ENCODE measurements around the gene COQ10A. TPM values are rescaled to one million over a fixed set of nuclear protein-coding genes. Genes with fewer than 3 reads are reported as not detected.
"Not testable (repeated sequence)": the region's sequence is repeated elsewhere in the genome, so short reads cannot be mapped to it uniquely, and the experiment has no call there.

COQ10A gene
- total RNA-seq, 1 experiment from 2014 or later: 18.4 TPM

GRCh38 chr12:56266068-56266692, 562 bp upstream of the COQ10A start:
- intact Hi-C loops (cut with micrococcal nuclease; ENCODE audit: unreplicated experiment): loop anchor here (2.0 kb wide), 5 partner anchors 21 to 147 kb away; partner anchors contain the start of genes CS, SLC39A5 and ZC3H10
- Histone ChIP-seq H3K4me3 (ENCODE audit: low read depth, low read length) (peak overlapping the region; percentile 65), H3K4me1 (peaks cover 19% of the 10 kb centered on the region)
- not testable (repeated sequence) for H3K9me3 ChIP-seq; H3K36me3 ChIP-seq (ENCODE audit: control insufficient read depth, insufficient read depth, low read length); H3K27me3 Mint-ChIP-seq (ENCODE audit: insufficient read depth, unreplicated experiment); H3K9me3 Mint-ChIP-seq (ENCODE audit: unreplicated experiment); BruUV-seq (replicated peaks); DNase-seq; H3K27me3 ChIP-seq (replicated peaks; ENCODE audit: control insufficient read depth, insufficient read depth, low read length)
- peak overlapping the region; percentile 61 for H3K27ac Mint-ChIP-seq (ENCODE audit: unreplicated experiment)
- peaks cover 30% of the 10 kb centered on the region for H3K36me3 Mint-ChIP-seq (ENCODE audit: insufficient read depth, unreplicated experiment)
- POLR2A ChIA-PET: interaction anchor here (0.5 to 2.0 kb wide), 8 partner anchors 19 to 102 kb away, joined by 3 to 12 read pairs (median 4); partner anchors contain the start of genes RNF41, SMARCC2 and STAT2
- peaks cover 18% of the 10 kb centered on the region for H3K4me1 Mint-ChIP-seq (ENCODE audit: low read depth, unreplicated experiment)
- CTCF ChIA-PET: interaction anchor here (0.6 to 2.2 kb wide), 8 partner anchors 8 to 77 kb away, joined by 3 to 13 read pairs (median 4); partner anchors contain the start of genes ANKRD52, CNPY2, RNF41 and SMARCC2
- peak overlapping the region; percentile 83 for H3K4me3 Mint-ChIP-seq (ENCODE audit: unreplicated experiment)

- CTCF ChIA-PET: interaction anchor here (0.6 to 2.2 kb wide), 6 partner anchors 9 to 61 kb away, joined by 3 to 13 read pairs (median 4); partner anchors contain the start of genes ANKRD52 and RNF41
- BruUV-seq (replicated peaks): no TSS peak
- Histone ChIP-seq H3K9me3 (no peaks in the 10 kb centered on the region), H3K27me3 (replicated peaks; ENCODE audit: control insufficient read depth, insufficient read depth, low read length) (no peaks in the 10 kb centered on the region), H3K4me3 (ENCODE audit: low read depth, low read length) (peak overlapping the region; percentile 65), H3K4me1 (peaks cover 5% of the 10 kb centered on the region), H3K36me3 (ENCODE audit: control insufficient read depth, insufficient read depth, low read length) (no peaks in the 10 kb centered on the region; the same call in 1 of the 2 replicates)
- H3K36me3 Mint-ChIP-seq (ENCODE audit: insufficient read depth, unreplicated experiment): peaks cover 33% of the 10 kb centered on the region
- H3K9me3 Mint-ChIP-seq (ENCODE audit: unreplicated experiment): no peaks in the 10 kb centered on the region
- POLR2A ChIA-PET: interaction anchor here (1.0 to 2.0 kb wide), 4 partner anchors 24 to 294 kb away, joined by 3 to 12 read pairs (median 6); partner anchors contain the start of genes RAB5B, RNF41 and STAT2
- H3K27me3 Mint-ChIP-seq (ENCODE audit: insufficient read depth, unreplicated experiment): no peaks in the 10 kb centered on the region
- intact Hi-C loops (cut with micrococcal nuclease; ENCODE audit: unreplicated experiment): loop anchor here (1.0 to 2.0 kb wide), 6 partner anchors 19 to 149 kb away; partner anchors contain the start of genes CS, SLC39A5 and ZC3H10
- TF ChIP-seq CTCF (IDR thresholded peaks at IDR 0.05; ENCODE audit: insufficient read depth in 1 of 2, low read depth in 1 of 2, low read length in 1 of 2, severe bottlenecking in 1 of 2, unreplicated experiment in 1 of 2): no peak
- peak overlapping the region; percentile 61 for H3K27ac Mint-ChIP-seq (ENCODE audit: unreplicated experiment)
- H3K4me1 Mint-ChIP-seq (ENCODE audit: low read depth, unreplicated experiment): peaks cover 6% of the 10 kb centered on the region
- peak overlapping the region; percentile 83 for H3K4me3 Mint-ChIP-seq (ENCODE audit: unreplicated experiment)
- peak in 1 of 2 experiments; percentile 30 for DNase-seq
Measured at GRCh38 chr12:56267443-56268071, 815 bp downstream of the COQ10A start.

- no peak for DNase-seq
- no peaks in the 10 kb centered on the region for H3K4me1 ChIP-seq
- ChIA-PET POLR2A (no interaction called here), CTCF (interaction anchor here (1.3 kb wide), 1 partner anchor 65 kb away, joined by 3 read pairs; no protein-coding TSS in a partner anchor)
- no peaks in the 10 kb centered on the region for H3K9me3 ChIP-seq
- intact Hi-C loops (cut with micrococcal nuclease; ENCODE audit: unreplicated experiment): loop anchor here (5.0 kb wide), 1 partner anchor 79 kb away; no protein-coding TSS in a partner anchor
- no TSS peak for BruUV-seq (replicated peaks)
- H3K4me3 ChIP-seq (ENCODE audit: low read depth, low read length): no peak overlapping the region
- Mint-ChIP-seq H3K9me3 (ENCODE audit: unreplicated experiment) (no peaks in the 10 kb centered on the region), H3K4me1 (ENCODE audit: low read depth, unreplicated experiment) (peaks cover 6% of the 10 kb centered on the region), H3K27me3 (ENCODE audit: insufficient read depth, unreplicated experiment) (no peaks in the 10 kb centered on the region), H3K27ac (ENCODE audit: unreplicated experiment) (no peak overlapping the region), H3K4me3 (ENCODE audit: unreplicated experiment) (no peak overlapping the region), H3K36me3 (ENCODE audit: insufficient read depth, unreplicated experiment) (peaks cover 64% of the 10 kb centered on the region)
- H3K36me3 ChIP-seq (ENCODE audit: control insufficient read depth, insufficient read depth, low read length): no peaks in the 10 kb centered on the region; the same call in none of the 2 replicates
- peak; percentile 25 to 53 for TF ChIP-seq CTCF (IDR thresholded peaks at IDR 0.05; ENCODE audit: insufficient read depth in 1 of 2, low read depth in 1 of 2, low read length in 1 of 2, severe bottlenecking in 1 of 2, unreplicated experiment in 1 of 2)
- H3K27me3 ChIP-seq (replicated peaks; ENCODE audit: control insufficient read depth, insufficient read depth, low read length): no peaks in the 10 kb centered on the region
Measured at GRCh38 chr12:56271031-56271430, 4.3 kb downstream of the COQ10A start.

GRCh38 chr12:56272468-56272867, 5.7 kb downstream of the COQ10A start:
- POLR2A ChIA-PET; H3K9me3 Mint-ChIP-seq (ENCODE audit: unreplicated experiment): not testable (repeated sequence)
- BruUV-seq (replicated peaks): TSS peak; percentile 61

More at GRCh38 chr12:56272468-56272867, 5.7 kb downstream of the COQ10A start:
- H3K4me1 Mint-ChIP-seq (ENCODE audit: low read depth, unreplicated experiment); H3K27me3 ChIP-seq (replicated peaks; ENCODE audit: control insufficient read depth, insufficient read depth, low read length); H3K4me3 ChIP-seq (ENCODE audit: low read depth, low read length); H3K27me3 Mint-ChIP-seq (ENCODE audit: insufficient read depth, unreplicated experiment); H3K4me1 ChIP-seq; CTCF ChIA-PET; DNase-seq; H3K36me3 ChIP-seq (ENCODE audit: control insufficient read depth, insufficient read depth, low read length); H3K4me3 Mint-ChIP-seq (ENCODE audit: unreplicated experiment); H3K9me3 ChIP-seq; H3K27ac Mint-ChIP-seq (ENCODE audit: unreplicated experiment): not testable (repeated sequence)
- H3K36me3 Mint-ChIP-seq (ENCODE audit: insufficient read depth, unreplicated experiment): peaks cover 76% of the 10 kb centered on the region
- intact Hi-C loops (cut with micrococcal nuclease; ENCODE audit: unreplicated experiment): loop anchor here (5.0 kb wide), 1 partner anchor 80 kb away; no protein-coding TSS in a partner anchor
